K562 (cell line): ENCODE measurements around the gene SPRING1. TPM values are rescaled to one million over a fixed set of nuclear protein-coding genes. Genes with fewer than 3 reads are reported as not detected.
A peak's percentile ranks its signal among the peaks of the same experiment; 100 is the strongest.

Experiments used
- ARNT ChIP-seq, 2 experiments: fragments of 450-650 bp; IDR thresholded peaks; 2 replicates each; pipeline ENCODE4 v1.6.1; 2016; ENCODE audit warnings: mild to moderate bottlenecking in 1 of 2
- BCL6 ChIP-seq: fragments of 250-450 bp; sonication (Bioruptor Pico); IDR thresholded peaks from 2 replicates; pipeline ENCODE4 v1.4.0; 2020
- BRF2 ChIP-seq: IDR thresholded peaks from 3 replicates; pipeline ENCODE4 v1.6.1; 2011; ENCODE audit warnings: borderline replicate concordance, mild to moderate bottlenecking; ENCODE audit not compliant: insufficient read length, insufficient read depth
- ERF ChIP-seq: fragments of 450-650 bp; formaldehyde crosslinking; IDR thresholded peaks from 2 replicates; pipeline ENCODE4 v1.4.0; 2020; ENCODE audit warnings: mild to moderate bottlenecking, mixed read lengths
- GTF2B ChIP-seq: IDR thresholded peaks from 2 replicates; pipeline ENCODE4 v1.6.1; 2011; ENCODE audit not compliant: insufficient read length; ENCODE audit errors: extremely low read depth
- IFI16 ChIP-seq: fragments of 250-450 bp; sonication (Bioruptor Pico); IDR thresholded peaks from 2 replicates; pipeline ENCODE4 v2.1.2; 2022; ENCODE audit warnings: mild to moderate bottlenecking, inconsistent platforms
- MCM7 ChIP-seq, 2 experiments: fragments of 450-650 bp; IDR thresholded peaks; 2 replicates each; pipeline ENCODE4 v1.6.1; 2016 to 2018
- PHB2 ChIP-seq: fragments of 450-650 bp; IDR thresholded peaks from 2 replicates; pipeline ENCODE4 v1.6.1; 2017; ENCODE audit warnings: low read depth
- PRDM10 ChIP-seq: fragments of 450-650 bp; IDR thresholded peaks from 2 replicates; pipeline ENCODE4 v1.6.1; 2018; ENCODE audit not compliant: partially characterized antibody
- ZBTB40 ChIP-seq, 2 experiments: fragments of 450-650 bp in 1 of 2; sonication (generic) in 1 of 2; formaldehyde crosslinking in 1 of 2; IDR thresholded peaks; 2 replicates each; pipeline versions ENCODE4 v1.7.1 to v1.9.0; 2016 to 2022; ENCODE audit warnings: inconsistent platforms in 1 of 2, mild to moderate bottlenecking in 1 of 2, missing genetic modification reagents in 1 of 2
- ZEB2 ChIP-seq: fragments of 450-650 bp; IDR thresholded peaks from 2 replicates; pipeline ENCODE4 v1.6.1; 2016
- ZNF140 ChIP-seq: fragments of 250-450 bp; sonication (Bioruptor Pico); IDR thresholded peaks from 2 replicates; pipeline ENCODE4 v1.8.0; 2021; ENCODE audit warnings: moderate library complexity, mild to moderate bottlenecking, inconsistent platforms
- ZNF707 ChIP-seq: fragments of 250-450 bp; sonication (Bioruptor Pico); conservative IDR thresholded peaks from 2 replicates; pipeline ENCODE4 v1.8.0; 2022; ENCODE audit warnings: inconsistent platforms, mild to moderate bottlenecking, moderate library complexity
- polyA plus RNA-seq, 8 experiments: library from polyadenylated mRNA; depleted of rRNA in 4 of 8; stranded (reverse) in 5 of 8; unstranded in 3 of 8; fragments of >200 nt; fragmentation: Nextera tagmentation in 2 of 8; fragmentation: Illumina TruSeq in 1 of 8; extraction: Ambion mirVana in 2 of 8; extraction: Trizol in 1 of 8; gene quantifications; 2 replicates each; pipeline versions ENCODE4 v1.2.1 to v1.2.3, GENCODE V29; 2011 to 2014; ENCODE audit warnings: inconsistent platforms in 1 of 8, missing spikeins in 1 of 8
- total RNA-seq, 7 experiments: library from RNA; depleted of rRNA in 6 of 7; stranded (reverse); fragments of >200 nt in 6 of 7; fragmentation: Illumina TruSeq in 2 of 7; extraction: Trizol in 2 of 7; gene quantifications; 2 replicates each; pipeline versions ENCODE4 v1.2.1 to v1.2.3, GENCODE V29; 2011 to 2021; ENCODE audit warnings: low replicate concordance in 1 of 7

SPRING1 gene
- total and polyA plus RNA-seq, 9 of the 15 experiments (the other 6 are each of a cell fraction or from before 2014, with no cell fraction given), result 1.1 to 20.0 (median 8.0) TPM

GRCh38 chr12:116736962-116737773 lies 701 bp downstream of the SPRING1 start (continued):
- TF ChIP-seq ZBTB40 (IDR thresholded peaks at IDR 0.05) (peak; percentile 68), ZBTB40 (CRISPR knock-in tag; IDR thresholded peaks at IDR 0.05) (no peak), ZNF140 (CRISPR knock-in tag) (no peak), PHB2 (peak; percentile 82), MCM7 (IDR thresholded peaks at IDR 0.05) (no peak), ZNF707 (CRISPR knock-in tag) (no peak), ARNT (IDR thresholded peaks at IDR 0.05) (peak in 1 of 2 experiments; percentile 50; a peak in 1 of 4 replicates), BRF2 (no peak), IFI16 (CRISPR knock-in tag) (no peak), ERF (CRISPR knock-in tag) (no peak), BCL6 (CRISPR knock-in tag) (no peak), PRDM10 (peak; percentile 24), ZEB2 (0 out of 2 replicates have a peak, but pooled peaks have one; percentile 60), GTF2B (no peak)
